ENCODE data around the gene UBE2L3. TPM values are rescaled to one million over a fixed set of nuclear protein-coding genes. Genes with fewer than 3 reads are reported as not detected.
A peak's percentile ranks its signal among the peaks of the same experiment; 100 is the strongest.
"Not testable (repeated sequence)": the region's sequence is repeated elsewhere in the genome, so short reads cannot be mapped to it uniquely, and the experiment has no call there.

UBE2L3 gene
- total RNA-seq (39.4 TPM), polyA plus RNA-seq (50.1 TPM)
- long read RNA-seq, donor 1, transcript UBE2L3-201 (4 exons, 3,028 nt), result major isoform, 7 of 8 reads
- long read RNA-seq, donor 1, partial matches to known transcripts, result 0 of 8 reads
- long read RNA-seq, donor 1, other reads (novel, unspliced or antisense), result 0 of 8 reads
- long read RNA-seq, donor 2, transcript UBE2L3-201 (4 exons, 3,028 nt), result major isoform, 106 of 117 reads
- long read RNA-seq, donor 2, partial matches to known transcripts, result 10 of 117 reads
- long read RNA-seq, donor 2, other reads (novel, unspliced or antisense), result 0 of 117 reads
- long read RNA-seq, donor 3, transcript UBE2L3-201 (4 exons, 3,028 nt), result major isoform, 83 of 105 reads
- long read RNA-seq, donor 3, partial matches to known transcripts, result 19 of 105 reads
- long read RNA-seq, donor 3, other reads (novel, unspliced or antisense), result 0 of 105 reads
- long read RNA-seq, donor 4, transcript UBE2L3-201 (4 exons, 3,028 nt), result major isoform, 31 of 41 reads
- long read RNA-seq, donor 4, partial matches to known transcripts, result 10 of 41 reads
- long read RNA-seq, donor 4, other reads (novel, unspliced or antisense), result 0 of 41 reads
- long read RNA-seq, donor 5, transcript UBE2L3-201 (4 exons, 3,028 nt), result major isoform, 123 of 143 reads
- long read RNA-seq, donor 5, partial matches to known transcripts, result 17 of 143 reads
- long read RNA-seq, donor 5, other reads (novel, unspliced or antisense), result 0 of 143 reads
- long read RNA-seq, donor 6, transcript UBE2L3-201 (4 exons, 3,028 nt), result major isoform, 54 of 57 reads
- long read RNA-seq, donor 6, partial matches to known transcripts, result 0 of 57 reads
- long read RNA-seq, donor 6, other reads (novel, unspliced or antisense), result 0 of 57 reads
- long read RNA-seq, donor 7, transcript UBE2L3-201 (4 exons, 3,028 nt), result major isoform, 96 of 117 reads
- long read RNA-seq, donor 7, partial matches to known transcripts, result 6 of 117 reads
- long read RNA-seq, donor 7, other reads (novel, unspliced or antisense), result 11 of 117 reads
- long read RNA-seq, donor 8, transcript UBE2L3-201 (4 exons, 3,028 nt), result major isoform, 38 of 39 reads
- long read RNA-seq, donor 8, partial matches to known transcripts, result 0 of 39 reads
- long read RNA-seq, donor 8, other reads (novel, unspliced or antisense), result 0 of 39 reads
- long read RNA-seq, donor 9, transcript UBE2L3-201 (4 exons, 3,028 nt), result major isoform, 52 of 57 reads
- long read RNA-seq, donor 9, partial matches to known transcripts, result 5 of 57 reads
- long read RNA-seq, donor 9, other reads (novel, unspliced or antisense), result 0 of 57 reads
- long read RNA-seq, donor 10, transcript UBE2L3-201 (4 exons, 3,028 nt), result major isoform, 43 of 66 reads
- long read RNA-seq, donor 10, partial matches to known transcripts, result 22 of 66 reads
- long read RNA-seq, donor 10, other reads (novel, unspliced or antisense), result 0 of 66 reads

- peak; percentile 59 to 93 (median 81) for DNase-seq (ENCODE audit: low read depth in 6 of 9, low spot score in 9 of 9)
- Histone ChIP-seq H3K9me3 (ENCODE audit: control insufficient read depth in 2 of 2, insufficient read depth in 1 of 2, low read length in 1 of 2) (no peaks in the 10 kb centered on the region), H3K27ac (ENCODE audit: low read depth in 1 of 2, low read length in 1 of 2) (peak within 1 kb of the TSS; percentile 89 to 90), H3K36me3 (ENCODE audit: control insufficient read depth in 2 of 2, insufficient read depth in 2 of 2, low read length in 1 of 2) (peaks cover 4 to 11% of the 10 kb centered on the region in 2 donors), H3K4me1 (ENCODE audit: control insufficient read depth in 2 of 2, insufficient read depth in 2 of 2, low read length in 2 of 2) (peaks cover 18 to 32% of the 10 kb centered on the region in 2 donors), H3K27me3 (ENCODE audit: control insufficient read depth in 2 of 2, insufficient read depth in 1 of 2, low read length in 1 of 2) (no peaks in the 10 kb centered on the region), H3K4me3 (ENCODE audit: low read length in 2 of 2) (peak within 1 kb of the TSS; percentile 80 to 87)
- WGBS, result under 1% methylated on average over 85 of the region's 85 CpGs
Observed at GRCh38 chr22:21567456-21568346, at the start of gene UBE2L3. Gene UBE2L3, plus strand, starts transcription at chr22:21567714. Its CDS starts 31 bp downstream, at chr22:21567745.

GRCh38 chr22:21526705-21527500 is 40.6 kb upstream of the UBE2L3 start:
- H3K36me3 ChIP-seq (ENCODE audit: control insufficient read depth in 2 of 2, insufficient read depth in 2 of 2, low read length in 1 of 2); DNase-seq (ENCODE audit: low read depth in 6 of 9, low spot score in 9 of 9); H3K4me1 ChIP-seq (ENCODE audit: control insufficient read depth in 2 of 2, insufficient read depth in 2 of 2, low read length in 2 of 2); H3K27me3 ChIP-seq (ENCODE audit: control insufficient read depth in 2 of 2, insufficient read depth in 1 of 2, low read length in 1 of 2); H3K4me3 ChIP-seq (ENCODE audit: low read length in 2 of 2); H3K9me3 ChIP-seq (ENCODE audit: control insufficient read depth in 2 of 2, insufficient read depth in 1 of 2, low read length in 1 of 2); H3K27ac ChIP-seq (ENCODE audit: low read depth in 1 of 2, low read length in 1 of 2): not testable (repeated sequence)
- WGBS, result no CpG with 5 or more reads among the region's 6 CpGs

GRCh38 chr22:21531525-21531924 is 36.0 kb upstream of the UBE2L3 start:
- WGBS, result no CpG with 5 or more reads among the region's 5 CpGs
- H3K4me1 ChIP-seq (ENCODE audit: control insufficient read depth in 2 of 2, insufficient read depth in 2 of 2, low read length in 2 of 2), result not testable (repeated sequence)

GRCh38 chr22:21532863-21533648 is 34.5 kb upstream of the UBE2L3 start:
- H3K36me3 ChIP-seq (ENCODE audit: control insufficient read depth in 2 of 2, insufficient read depth in 2 of 2, low read length in 1 of 2); H3K27me3 ChIP-seq (ENCODE audit: control insufficient read depth in 2 of 2, insufficient read depth in 1 of 2, low read length in 1 of 2); H3K9me3 ChIP-seq (ENCODE audit: control insufficient read depth in 2 of 2, insufficient read depth in 1 of 2, low read length in 1 of 2); H3K4me1 ChIP-seq (ENCODE audit: control insufficient read depth in 2 of 2, insufficient read depth in 2 of 2, low read length in 2 of 2); DNase-seq (ENCODE audit: low read depth in 6 of 9, low spot score in 9 of 9); H3K4me3 ChIP-seq (ENCODE audit: low read length in 2 of 2); H3K27ac ChIP-seq (ENCODE audit: low read depth in 1 of 2, low read length in 1 of 2): not testable (repeated sequence)
- no CpG with 5 or more reads among the region's 20 CpGs for WGBS

More at GRCh38 chr22:21531525-21531924, 36.0 kb upstream of the UBE2L3 start:
- not testable (repeated sequence) for H3K36me3 ChIP-seq (ENCODE audit: control insufficient read depth in 2 of 2, insufficient read depth in 2 of 2, low read length in 1 of 2); H3K9me3 ChIP-seq (ENCODE audit: control insufficient read depth in 2 of 2, insufficient read depth in 1 of 2, low read length in 1 of 2); H3K27me3 ChIP-seq (ENCODE audit: control insufficient read depth in 2 of 2, insufficient read depth in 1 of 2, low read length in 1 of 2); H3K27ac ChIP-seq (ENCODE audit: low read depth in 1 of 2, low read length in 1 of 2); H3K4me3 ChIP-seq (ENCODE audit: low read length in 2 of 2); DNase-seq (ENCODE audit: low read depth in 6 of 9, low spot score in 9 of 9)

GRCh38 chr22:21539862-21540261 is 27.7 kb upstream of the UBE2L3 start:
- H3K4me1 ChIP-seq (ENCODE audit: control insufficient read depth in 2 of 2, insufficient read depth in 2 of 2, low read length in 2 of 2); H3K36me3 ChIP-seq (ENCODE audit: control insufficient read depth in 2 of 2, insufficient read depth in 2 of 2, low read length in 1 of 2); H3K27ac ChIP-seq (ENCODE audit: low read depth in 1 of 2, low read length in 1 of 2); H3K27me3 ChIP-seq (ENCODE audit: control insufficient read depth in 2 of 2, insufficient read depth in 1 of 2, low read length in 1 of 2); H3K4me3 ChIP-seq (ENCODE audit: low read length in 2 of 2); H3K9me3 ChIP-seq (ENCODE audit: control insufficient read depth in 2 of 2, insufficient read depth in 1 of 2, low read length in 1 of 2); DNase-seq (ENCODE audit: low read depth in 6 of 9, low spot score in 9 of 9): not testable (repeated sequence)
- no CpG with 5 or more reads among the region's 7 CpGs for WGBS

GRCh38 chr22:21544432-21545322 is 22.8 kb upstream of the UBE2L3 start:
- H3K4me3 ChIP-seq (ENCODE audit: low read length in 2 of 2); H3K36me3 ChIP-seq (ENCODE audit: control insufficient read depth in 2 of 2, insufficient read depth in 2 of 2, low read length in 1 of 2); H3K4me1 ChIP-seq (ENCODE audit: control insufficient read depth in 2 of 2, insufficient read depth in 2 of 2, low read length in 2 of 2); H3K27ac ChIP-seq (ENCODE audit: low read depth in 1 of 2, low read length in 1 of 2); DNase-seq (ENCODE audit: low read depth in 6 of 9, low spot score in 9 of 9); H3K27me3 ChIP-seq (ENCODE audit: control insufficient read depth in 2 of 2, insufficient read depth in 1 of 2, low read length in 1 of 2); H3K9me3 ChIP-seq (ENCODE audit: control insufficient read depth in 2 of 2, insufficient read depth in 1 of 2, low read length in 1 of 2): not testable (repeated sequence)
- WGBS, result 96% methylated on average over 1 of the region's 17 CpGs

- H3K4me1 ChIP-seq (ENCODE audit: control insufficient read depth in 2 of 2, insufficient read depth in 2 of 2, low read length in 2 of 2); H3K36me3 ChIP-seq (ENCODE audit: control insufficient read depth in 2 of 2, insufficient read depth in 2 of 2, low read length in 1 of 2); DNase-seq (ENCODE audit: low read depth in 6 of 9, low spot score in 9 of 9); H3K4me3 ChIP-seq (ENCODE audit: low read length in 2 of 2); H3K27me3 ChIP-seq (ENCODE audit: control insufficient read depth in 2 of 2, insufficient read depth in 1 of 2, low read length in 1 of 2); H3K9me3 ChIP-seq (ENCODE audit: control insufficient read depth in 2 of 2, insufficient read depth in 1 of 2, low read length in 1 of 2); H3K27ac ChIP-seq (ENCODE audit: low read depth in 1 of 2, low read length in 1 of 2): not testable (repeated sequence)
- no CpG with 5 or more reads among the region's 38 CpGs for WGBS
Observed at GRCh38 chr22:21549558-21549957, 18.0 kb upstream of the UBE2L3 start.

All from thymus (tissue), 14 donors.